ENCODE data around the gene MSI1.
A peak's percentile ranks its signal among the peaks of the same experiment; 100 is the strongest.

Gene MSI1

GRCh38 chr12:120397824-120398540 lies 29.0 kb upstream of the MSI1 start:
- H3K4me3 ChIP-seq (ENCODE audit: low read length) = no peak overlapping the region
- DNase-seq (ENCODE audit: low read depth) = no peak
- TF ChIP-seq CTCF (IDR thresholded peaks at IDR 0.05; ENCODE audit: insufficient read depth, low read depth, low read length, missing control alignments) = no peak

GRCh38 chr12:120394483-120395367 lies 25.8 kb upstream of the MSI1 start:
- no peak overlapping the region for H3K4me3 ChIP-seq (ENCODE audit: low read length)
- no peak for TF ChIP-seq CTCF (IDR thresholded peaks at IDR 0.05; ENCODE audit: insufficient read depth, low read depth, low read length, missing control alignments)
- peak; percentile 78 for DNase-seq (ENCODE audit: low read depth)

GRCh38 chr12:120390540-120391120 lies 21.7 kb upstream of the MSI1 start:
- no peak for DNase-seq (ENCODE audit: low read depth)
- H3K4me3 ChIP-seq (ENCODE audit: low read length) = no peak overlapping the region
- TF ChIP-seq CTCF (IDR thresholded peaks at IDR 0.05; ENCODE audit: insufficient read depth, low read depth, low read length, missing control alignments) = no peak

GRCh38 chr12:120388691-120389481 lies 19.9 kb upstream of the MSI1 start:
- no peak for TF ChIP-seq CTCF (IDR thresholded peaks at IDR 0.05; ENCODE audit: insufficient read depth, low read depth, low read length, missing control alignments)
- no peak overlapping the region for H3K4me3 ChIP-seq (ENCODE audit: low read length)
- DNase-seq (ENCODE audit: low read depth) = no peak

GRCh38 chr12:120381752-120382419 lies 12.9 kb upstream of the MSI1 start:
- H3K4me3 ChIP-seq (ENCODE audit: low read length) = no peak overlapping the region
- DNase-seq (ENCODE audit: low read depth) = no peak
- TF ChIP-seq CTCF (IDR thresholded peaks at IDR 0.05; ENCODE audit: insufficient read depth, low read depth, low read length, missing control alignments) = no peak

GRCh38 chr12:120378036-120378435 lies 9.1 kb upstream of the MSI1 start:
- no peak for DNase-seq (ENCODE audit: low read depth)
- no peak for TF ChIP-seq CTCF (IDR thresholded peaks at IDR 0.05; ENCODE audit: insufficient read depth, low read depth, low read length, missing control alignments)
- no peak overlapping the region for H3K4me3 ChIP-seq (ENCODE audit: low read length)
